Heart left ventricle (tissue), 16 donors: Measurements from ENCODE around the gene CRIP3. TPM values are rescaled to one million over a fixed set of nuclear protein-coding genes. Genes with fewer than 3 reads are reported as not detected.

Experiments used
- ATAC-seq, 4 donors: fragments of 200-7000 bp; cut with Tn5 transposase; one replicate each; pipeline ENCODE4 v1.9.1; 2020 to 2022; ENCODE audit warnings: moderate library complexity in 4 of 4, mild to moderate bottlenecking in 3 of 4, moderate number of reproducible peaks in 1 of 4
- DNase-seq, 5 donors: peaks; one replicate each; pipeline ENCODE4 v3.0.0-alpha.2; 2020
- H3K27ac ChIP-seq, 12 donors: fragments of 200-600 bp; sonication (generic) in 4 of 12; one replicate each; pipeline versions ENCODE4 v1.5.0 to v1.8.0; 2016 to 2022; ENCODE audit warnings: mild to moderate bottlenecking in 2 of 12
- H3K27me3 ChIP-seq, 9 donors: fragments of 200-600 bp; sonication (generic) in 2 of 9; one replicate each; pipeline versions ENCODE4 v1.5.1 to v1.8.0; 2016 to 2022; ENCODE audit warnings: mild to moderate bottlenecking in 3 of 9
- H3K36me3 ChIP-seq, 9 donors: fragments of 200-600 bp; sonication (generic) in 2 of 9; one replicate each; pipeline versions ENCODE4 v1.5.0 to v1.8.0; 2018 to 2022; ENCODE audit warnings: mild to moderate bottlenecking in 2 of 9
- H3K4me1 ChIP-seq, 12 donors: fragments of 200-600 bp; sonication (generic) in 4 of 12; one replicate each; pipeline versions ENCODE4 v1.5.0 to v1.8.0; 2016 to 2022; ENCODE audit warnings: mild to moderate bottlenecking in 3 of 12
- H3K4me3 ChIP-seq, 12 donors: fragments of 200-600 bp; sonication (generic) in 4 of 12; one replicate each; pipeline versions ENCODE4 v1.5.0 to v1.8.0; 2017 to 2022; ENCODE audit warnings: mild to moderate bottlenecking in 9 of 12, moderate library complexity in 4 of 12
- H3K9me3 ChIP-seq, 12 donors: fragments of 200-600 bp; sonication (generic) in 4 of 12; one replicate each; pipeline versions ENCODE4 v1.5.0 to v1.8.0; 2016 to 2022; ENCODE audit warnings: mild to moderate bottlenecking in 1 of 12
- CTCF ChIP-seq, 12 donors: fragments of 200-600 bp; sonication (generic) in 4 of 12; IDR thresholded peaks; one replicate each; pipeline versions ENCODE4 v1.5.0 to v1.8.0; 2018 to 2022; ENCODE audit warnings: antibody characterized with exemption in 12 of 12, mild to moderate bottlenecking in 5 of 12
- POLR2A ChIP-seq, 2 donors: fragments of 450-650 bp; IDR thresholded peaks; one replicate each; pipeline ENCODE4 v1.6.1; 2017; ENCODE audit warnings: antibody characterized with exemption in 2 of 2, mild to moderate bottlenecking in 2 of 2, moderate library complexity in 2 of 2
- WGBS, 4 donors: extraction: QIAGEN DNeasy Blood & Tissue Kit in 2 of 4; methylation state at CpG; one replicate each; pipeline versions ENCODE4 v1.1.5 to v1.1.7; 2013 to 2018; 5-methylcytosine and 5-hydroxymethylcytosine counted together
- intact Hi-C, 10 donors: fragments of 100-400 bp; cut with DNase I; formaldehyde crosslinking; loops; one replicate each; pipeline versions ENCODE4 v1.11.1 to v1.14.2; 2022
- polyA plus RNA-seq, 2 donors: library from polyadenylated mRNA; stranded (reverse); fragments of 200-250 nt; gene quantifications; one replicate each; pipeline ENCODE4 v1.2.3, GENCODE V29; 2013
- total RNA-seq, 9 donors: library from RNA; depleted of rRNA in 2 of 9; stranded (reverse); fragments of >200 nt in 2 of 9; fragmentation: NEBNext Ultra II Directional in 3 of 9; extraction: Animal tissue kit (Norgen Biotek cat#: 25700) in 3 of 9; gene quantifications; one replicate each; pipeline versions ENCODE4 v1.1.0 to v1.2.4, GENCODE V29; 2016 to 2023
- donor health status: ischemic (EF 13 %, LVEDD 7.1; RV severe dilation, severe dysfunction).
- donor health status: healthy with polysubstance abuse.
- donor health status: DM: no; HTN: yes; CAD: no.
- donor health status: DM: no; HTN: no; CAD: no.
- donor health status: ischemic (EF 25% LVEDD 6.9; RV normal size, moderate dysfunction).
- donor health status: ischemic (EF 25% LVEDD 5.7; RV mildly dilated, moderate dysfunction).
- donor health status: healthy.
- donor health status: DM: yes; HTN: yes; CAD: no.
- donor health status: ischemic (EF 35%, LVEDD 5.7; RV mildly dilated, moderate dysfunction).
- donor health status: nonischemic (EF 11% LVEDD 7.7; RV severe dilation, severe dysfunction).
- donor health status: DM: yes; HTN: yes; CAD: no.
- donor health status: PGD.
- donor health status: ischemic (EF 29% LVEDD 5.4; RV normal size, mild dysfunction).
- donor health status: nonischemic (EF 23%, LVEDD 6.1; RV moderate dilation, normal function).

CRIP3 gene
- total and polyA plus RNA-seq, 11 donors = 3.6 to 66.7 (median 20.9) TPM

- no peak for TF ChIP-seq POLR2A (IDR thresholded peaks at IDR 0.05)
- no peak for TF ChIP-seq CTCF (IDR thresholded peaks at IDR 0.05)
- intact Hi-C loops = no loop called here
- DNase-seq (peak in 2 of 5 donors; percentile 7 to 25), ATAC-seq (no peak)
- Histone ChIP-seq H3K27ac (no peak overlapping the region), H3K36me3 (no peaks in the 10 kb centered on the region), H3K27me3 (peaks cover 0 to 30% (median 2%) of the 10 kb centered on the region in 9 donors), H3K4me3 (no peak overlapping the region), H3K9me3 (no peaks in the 10 kb centered on the region), H3K4me1 (peaks cover 0 to 10% (median 0%) of the 10 kb centered on the region in 12 donors)
- WGBS, 4 donors = 76 to 94% (median 91%) methylated on average over 5 to 6 of the region's 6 CpGs
Measured at GRCh38 chr6:43286456-43286979, 22.1 kb downstream of the CRIP3 start.

- H3K9me3 ChIP-seq = no peaks in the 10 kb centered on the region
- H3K4me3 ChIP-seq = no peak overlapping the region
- H3K36me3 ChIP-seq = no peaks in the 10 kb centered on the region
- TF ChIP-seq POLR2A (IDR thresholded peaks at IDR 0.05) = no peak
- no peak for TF ChIP-seq CTCF (IDR thresholded peaks at IDR 0.05)
- 82 to 88% (median 86%) methylated on average over 1 to 5 of the region's 5 CpGs for WGBS, 4 donors
- H3K4me1 ChIP-seq = peaks cover 0 to 10% (median 0%) of the 10 kb centered on the region in 12 donors
- peaks cover 0 to 30% (median 2%) of the 10 kb centered on the region in 9 donors for H3K27me3 ChIP-seq
- intact Hi-C loops = no loop called here
- H3K27ac ChIP-seq = no peak overlapping the region
- ATAC-seq (no peak), DNase-seq (peak in 1 of 5 donors; percentile 46)
Measured at GRCh38 chr6:43285832-43286231, 22.8 kb downstream of the CRIP3 start.

GRCh38 chr6:43284991-43285781 lies 23.4 kb downstream of the CRIP3 start:
- DNase-seq = peak in 1 of 5 donors; percentile 42
- Histone ChIP-seq H3K4me1 (peaks cover 0 to 10% (median 0%) of the 10 kb centered on the region in 12 donors), H3K9me3 (no peaks in the 10 kb centered on the region), H3K4me3 (peak overlapping the region in 10 of 12 donors; percentile 5 to 50 (median 35)), H3K27ac (no peak overlapping the region), H3K27me3 (peaks cover 0 to 30% (median 2%) of the 10 kb centered on the region in 9 donors), H3K36me3 (no peaks in the 10 kb centered on the region)
- WGBS, 4 donors = 7 to 16% (median 9%) methylated on average over 33 to 83 of the region's 83 CpGs
- ATAC-seq = peak in 2 of 4 donors; percentile 6 to 40
- no peak for TF ChIP-seq POLR2A (IDR thresholded peaks at IDR 0.05)
- TF ChIP-seq CTCF (IDR thresholded peaks at IDR 0.05) = no peak
- intact Hi-C loops = no loop called here

- ATAC-seq (no peak), DNase-seq (no peak)
- H3K9me3 ChIP-seq = no peaks in the 10 kb centered on the region
- peaks cover 0 to 10% (median 0%) of the 10 kb centered on the region in 12 donors for H3K4me1 ChIP-seq
- no peak overlapping the region for H3K4me3 ChIP-seq
- H3K36me3 ChIP-seq = no peaks in the 10 kb centered on the region
- no peak overlapping the region for H3K27ac ChIP-seq
- 88 to 98% (median 95%) methylated on average over 5 to 27 of the region's 27 CpGs for WGBS, 4 donors
- intact Hi-C loops = no loop called here
- H3K27me3 ChIP-seq = peaks cover 0 to 30% (median 2%) of the 10 kb centered on the region in 9 donors
- TF ChIP-seq POLR2A (IDR thresholded peaks at IDR 0.05) (no peak), CTCF (IDR thresholded peaks at IDR 0.05) (no peak)
Measured at GRCh38 chr6:43283905-43284304, 24.7 kb downstream of the CRIP3 start.
